GM19328 (cell line): Measurements from ENCODE around the gene GALNT2.

Experiments used
- ATAC-seq: cut with Tn5 transposase; IDR thresholded peaks from one replicate; pipeline ENCODE4 v1.9.1; 2021; ENCODE audit warnings: mild to moderate bottlenecking, moderate library complexity; ENCODE audit not compliant: unreplicated experiment

The GALNT2 gene

GRCh38 chr1:230176326-230176725, 109.3 kb downstream of the GALNT2 start:
- no peak for ATAC-seq

- no peak for ATAC-seq
These were observed 109.9 kb downstream of the GALNT2 start for GRCh38 chr1:230176871-230177411.

- no peak for ATAC-seq
These were observed 112.2 kb downstream of the GALNT2 start for GRCh38 chr1:230179249-230179648.

- no peak for ATAC-seq
These were observed 118.3 kb downstream of the GALNT2 start for GRCh38 chr1:230185076-230186001.

GRCh38 chr1:230186003-230186863, 119.2 kb downstream of the GALNT2 start:
- ATAC-seq = no peak

- ATAC-seq = no peak
These were observed 119.8 kb downstream of the GALNT2 start for GRCh38 chr1:230186874-230187273.

- no peak for ATAC-seq
These were observed 120.3 kb downstream of the GALNT2 start for GRCh38 chr1:230187290-230187689.

- ATAC-seq = no peak
These were observed 121.8 kb downstream of the GALNT2 start for GRCh38 chr1:230188826-230189225.

GRCh38 chr1:230189341-230189740, 122.3 kb downstream of the GALNT2 start:
- ATAC-seq = no peak

- no peak for ATAC-seq
These were observed 122.8 kb downstream of the GALNT2 start for GRCh38 chr1:230189824-230190223.

GRCh38 chr1:230191079-230191804, 124.2 kb downstream of the GALNT2 start:
- no peak for ATAC-seq

- ATAC-seq = no peak
These were observed 124.8 kb downstream of the GALNT2 start for GRCh38 chr1:230191855-230192254.

GRCh38 chr1:230194525-230194924, 127.5 kb downstream of the GALNT2 start:
- no peak for ATAC-seq

GRCh38 chr1:230195199-230195598, 128.2 kb downstream of the GALNT2 start:
- no peak for ATAC-seq

GRCh38 chr1:230196077-230196476, 129.0 kb downstream of the GALNT2 start:
- ATAC-seq = no peak

- no peak for ATAC-seq
These were observed 130.9 kb downstream of the GALNT2 start for GRCh38 chr1:230197644-230198567.

- no peak for ATAC-seq
These were observed 132.0 kb downstream of the GALNT2 start for GRCh38 chr1:230199034-230199433.

GRCh38 chr1:230199554-230199953, 132.5 kb downstream of the GALNT2 start:
- no peak for ATAC-seq

- ATAC-seq = no peak
These were observed 133.2 kb downstream of the GALNT2 start for GRCh38 chr1:230200276-230200675.

- no peak for ATAC-seq
These were observed 134.4 kb downstream of the GALNT2 start for GRCh38 chr1:230201445-230201844.
